GM10266 (cell line): ENCODE results near the gene PRDM16.

Source experiments
- DNase-seq: peaks from one replicate; pipeline ENCODE4 v3.0.0; 2012; ENCODE audit errors: extremely low spot score
- CTCF ChIP-seq: IDR thresholded peaks from 2 replicates; pipeline ENCODE4 v1.5.1; 2012; ENCODE audit warnings: mild to moderate bottlenecking, low read depth; ENCODE audit not compliant: control insufficient read depth, insufficient read depth; ENCODE audit errors: missing control alignments

The PRDM16 gene

GRCh38 chr1:3372317-3372716 lies 303.3 kb downstream of the PRDM16 start:
- TF ChIP-seq CTCF: no peak
- DNase-seq: no peak

- no peak for DNase-seq
- TF ChIP-seq CTCF: no peak
Measured at GRCh38 chr1:3373175-3373574, 304.2 kb downstream of the PRDM16 start.

- TF ChIP-seq CTCF: no peak
- no peak for DNase-seq
Measured at GRCh38 chr1:3373700-3374405, 304.9 kb downstream of the PRDM16 start.

GRCh38 chr1:3375245-3375644 lies 306.2 kb downstream of the PRDM16 start:
- TF ChIP-seq CTCF: no peak
- DNase-seq: no peak

GRCh38 chr1:3377166-3377565 lies 308.2 kb downstream of the PRDM16 start:
- TF ChIP-seq CTCF: no peak
- DNase-seq: no peak

GRCh38 chr1:3377604-3378279 lies 308.7 kb downstream of the PRDM16 start:
- no peak for TF ChIP-seq CTCF
- DNase-seq: no peak
